ENCODE data around the gene PRRG2. TPM values are rescaled to one million over a fixed set of nuclear protein-coding genes. Genes with fewer than 3 reads are reported as not detected.

The PRRG2 gene
- total and polyA plus RNA-seq, 9 of the 15 experiments (the other 6 are each of a cell fraction or from before 2014, with no cell fraction given) = 0.06 to 1.1 (median 0.33) TPM

- TF ChIP-seq RERE (CRISPR knock-in tag; IDR thresholded peaks at IDR 0.05; ENCODE audit: borderline replicate concordance) (no peak), TCF7 (IDR thresholded peaks at IDR 0.05; ENCODE audit: borderline replicate concordance) (no peak), DEAF1 (CRISPR knock-in tag; IDR thresholded peaks at IDR 0.05) (peak; percentile 89), BMI1 (IDR thresholded peaks at IDR 0.05; ENCODE audit: low read length) (no peak), JUND (IDR thresholded peaks at IDR 0.05; ENCODE audit: borderline replicate concordance, low read depth, low read length) (0 out of 2 replicates have a peak, but pooled peaks have one; percentile 24), JUND (tag; IDR thresholded peaks at IDR 0.05; ENCODE audit: borderline replicate concordance, low read depth, low read length) (no peak; the same call in 2 of the 3 replicates), ZNF263 (CRISPR knock-in tag; IDR thresholded peaks at IDR 0.05; ENCODE audit: borderline replicate concordance) (peak; percentile 62; the same call in 1 of the 2 replicates), ESRRA (IDR thresholded peaks at IDR 0.05; ENCODE audit: borderline replicate concordance, low read depth) (peak; percentile 71), DPF2 (IDR thresholded peaks at IDR 0.05) (0 out of 2 replicates have a peak, but pooled peaks have one; percentile 24), CBX3 (IDR thresholded peaks at IDR 0.05; ENCODE audit: borderline replicate concordance in 1 of 2, low read length in 2 of 2) (0 out of 3 replicates have a peak, but pooled peaks of 1 of the 2 experiments have one; percentile 40), REST (IDR thresholded peaks at IDR 0.05; ENCODE audit: borderline replicate concordance) (peak; percentile 84), REST (CRISPR knock-in tag; IDR thresholded peaks at IDR 0.05; ENCODE audit: low read depth) (no peak)
Measured at GRCh38 chr19:49570138-49570856, 10.8 kb upstream of the PRRG2 start (continued).
